NCI-H2227 (cell line): ENCODE measurements around the gene ZNF567.

ENCODE experiments used
- DNase-seq: peaks from one replicate; lab custom pipeline; 2025; ENCODE audit not compliant: unreplicated experiment; lab: John Stamatoyannopoulos, UW

Gene ZNF567

GRCh38 chr19:36750066-36750691 lies 62.8 kb downstream of the ZNF567 start:
- no peak for DNase-seq
